GM21526 (cell line): ENCODE data around the gene NKAPL.

Source experiments
- ATAC-seq: cut with Tn5 transposase; IDR thresholded peaks from one replicate; pipeline ENCODE4 v1.9.1; 2021; ENCODE audit warnings: moderate library complexity; ENCODE audit not compliant: unreplicated experiment, low FRiP score

The NKAPL gene

DNA sequence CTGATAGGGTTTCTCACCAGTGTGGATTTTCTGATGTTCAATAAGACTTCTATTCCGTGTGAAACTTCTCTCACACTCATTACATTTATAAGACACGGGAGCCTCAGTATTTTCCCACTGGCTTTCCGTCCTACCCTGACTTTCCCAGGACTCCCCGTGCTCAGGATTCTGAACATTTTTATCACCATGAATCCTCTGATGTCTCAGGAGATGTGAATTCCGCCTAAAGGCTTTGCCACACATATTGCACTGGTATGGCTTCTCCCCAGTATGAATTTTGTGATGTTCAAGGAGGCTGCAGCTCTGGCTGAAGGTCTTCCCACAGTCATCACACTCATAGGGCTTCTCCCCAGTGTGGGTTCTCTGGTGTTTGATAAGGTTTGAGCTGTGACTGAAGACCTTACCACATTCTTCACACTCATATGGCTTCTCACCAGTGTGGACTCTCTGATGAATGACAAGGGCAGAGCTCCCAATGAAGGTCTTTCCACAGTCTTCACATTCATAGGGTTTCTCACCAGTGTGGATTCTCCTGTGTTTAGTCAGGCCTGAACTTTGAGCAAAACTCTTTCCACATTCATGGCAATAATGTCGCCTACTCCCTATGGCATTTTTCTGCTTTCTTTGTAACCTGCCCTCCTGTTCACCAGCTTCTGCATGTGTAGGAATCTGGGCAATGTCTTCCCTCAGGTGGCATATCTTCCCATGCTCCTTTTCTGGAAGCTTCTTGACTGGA is 13.7 kb upstream of the NKAPL start:
- ATAC-seq = no peak

DNA sequence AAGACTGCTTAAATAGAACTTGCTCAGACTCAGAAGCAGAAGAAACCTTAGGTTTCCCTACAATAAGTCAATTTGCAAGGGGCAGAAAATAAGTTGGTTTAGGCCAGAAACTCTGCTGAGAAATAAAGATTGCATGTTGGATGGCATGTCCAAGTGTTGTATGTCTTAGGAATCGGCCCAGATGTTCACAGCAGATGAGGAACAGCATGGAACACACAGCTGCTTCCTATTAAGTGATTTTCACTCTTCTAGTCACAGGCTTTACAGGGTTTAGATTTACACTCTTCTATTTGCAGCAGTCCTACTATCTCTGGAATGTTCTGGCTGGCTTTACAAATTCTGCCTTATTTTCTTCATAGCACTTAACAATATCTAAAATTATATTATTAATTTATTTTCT is 10.2 kb upstream of the NKAPL start:
- ATAC-seq = no peak

DNA sequence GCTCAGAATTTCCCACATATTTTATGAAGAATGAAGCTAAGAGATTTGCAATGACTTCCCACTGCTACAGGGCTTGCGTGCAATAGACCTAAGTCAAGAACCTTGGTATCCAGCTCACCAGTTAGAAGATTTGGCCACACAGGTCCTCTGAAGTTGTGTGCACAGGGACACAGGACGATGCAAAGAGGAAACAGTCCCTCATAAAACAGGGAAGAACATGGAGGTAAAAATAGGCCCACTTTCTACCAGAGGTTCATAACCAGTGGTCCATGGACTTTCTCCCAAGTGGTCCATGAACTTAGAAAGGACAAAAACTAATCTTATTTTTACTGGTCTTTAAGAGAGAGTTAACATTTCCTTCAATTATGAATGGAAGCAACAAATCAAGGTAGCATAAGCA is 8.3 kb upstream of the NKAPL start:
- ATAC-seq = no peak

DNA sequence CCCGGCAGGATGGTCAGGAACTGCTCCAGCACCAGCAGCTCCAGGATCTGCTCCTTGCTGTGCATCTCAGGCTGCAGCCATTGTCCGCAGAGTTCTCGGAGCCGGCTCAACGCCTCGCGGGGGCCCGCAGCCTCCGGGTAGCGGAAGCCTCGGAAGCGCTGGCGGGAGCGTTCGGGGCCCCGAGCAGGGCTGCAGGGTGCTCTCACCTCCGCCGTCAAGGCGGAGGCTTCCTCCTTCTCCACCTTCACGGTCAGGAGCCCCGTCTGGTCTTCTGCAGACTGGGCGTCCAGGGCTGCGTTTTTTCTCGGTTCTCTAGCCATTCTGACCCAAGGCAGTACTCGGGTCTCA is 7.5 kb upstream of the NKAPL start:
- peak; percentile 45 for ATAC-seq

DNA sequence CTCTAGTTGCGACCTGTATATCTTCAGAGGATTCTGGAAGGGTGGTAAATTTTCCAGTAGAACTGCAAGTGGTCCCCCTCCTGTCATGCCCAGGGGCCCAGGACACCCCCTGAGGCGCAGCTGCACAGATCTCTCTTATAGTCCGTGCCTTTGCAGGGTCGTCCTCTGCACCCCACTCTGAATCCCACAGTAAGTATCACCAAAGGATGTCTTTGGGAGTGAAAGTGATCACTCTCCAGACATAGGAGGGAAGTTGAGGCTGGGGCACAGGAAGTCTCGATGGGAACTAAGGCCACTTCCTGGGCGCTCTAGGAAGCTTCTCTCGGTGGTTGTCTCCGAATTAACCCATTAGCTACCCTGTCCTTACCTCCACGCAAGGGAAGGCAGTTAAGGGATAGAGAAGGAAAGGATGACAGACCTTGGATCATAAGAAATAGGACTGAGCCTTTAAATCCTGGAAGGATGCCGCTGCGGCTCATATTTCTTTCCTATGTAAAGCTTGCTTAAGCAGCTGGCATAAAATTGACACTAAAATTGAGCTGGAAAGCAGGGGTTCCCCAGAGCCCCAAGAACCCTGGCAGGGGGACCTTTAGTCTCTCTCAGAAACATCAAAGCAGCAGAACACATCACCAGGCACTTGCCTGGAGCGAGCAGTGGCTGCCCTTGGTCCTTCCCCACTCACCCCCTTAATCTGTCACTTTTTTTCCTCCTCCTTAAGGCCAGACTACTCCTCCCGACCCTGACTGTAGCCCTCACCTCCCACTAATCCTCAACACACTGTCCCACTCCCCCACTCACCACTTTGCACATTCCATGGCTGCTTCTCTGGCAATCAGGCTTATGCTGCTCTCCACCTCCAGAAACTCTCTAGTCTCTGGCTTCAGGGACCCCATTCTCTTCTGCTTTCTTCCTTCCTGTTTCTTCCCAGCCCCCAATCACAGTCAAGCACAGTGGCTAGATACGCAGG is 6.8 kb upstream of the NKAPL start, which contains the start of gene ZKSCAN4:
Gene ZKSCAN4 (minus strand): TSS at position 261 of the 967 bp plus-strand sequence. CDS start 289 bp downstream, outside the sequence.
- peak; percentile 67 for ATAC-seq

DNA sequence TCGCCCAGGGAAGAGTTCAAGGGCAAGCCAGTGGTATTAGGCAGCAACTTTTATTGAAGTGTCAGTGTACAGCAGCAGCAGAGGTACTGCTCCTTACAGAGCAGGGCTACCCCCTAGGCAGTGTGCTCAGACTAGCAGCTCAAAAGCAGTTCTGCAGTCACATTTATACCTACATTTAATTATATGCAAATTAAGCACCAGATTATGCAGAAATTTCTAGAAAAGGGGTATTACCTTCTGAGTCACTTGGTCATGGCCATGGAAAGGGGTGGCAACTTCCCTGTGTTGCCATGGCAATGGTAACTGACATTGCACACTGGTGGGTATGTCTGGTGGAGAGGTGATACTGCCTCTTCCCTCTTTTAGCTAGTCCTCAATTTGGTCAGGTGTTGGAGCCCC is 5.0 kb upstream of the NKAPL start:
- ATAC-seq = no peak

DNA sequence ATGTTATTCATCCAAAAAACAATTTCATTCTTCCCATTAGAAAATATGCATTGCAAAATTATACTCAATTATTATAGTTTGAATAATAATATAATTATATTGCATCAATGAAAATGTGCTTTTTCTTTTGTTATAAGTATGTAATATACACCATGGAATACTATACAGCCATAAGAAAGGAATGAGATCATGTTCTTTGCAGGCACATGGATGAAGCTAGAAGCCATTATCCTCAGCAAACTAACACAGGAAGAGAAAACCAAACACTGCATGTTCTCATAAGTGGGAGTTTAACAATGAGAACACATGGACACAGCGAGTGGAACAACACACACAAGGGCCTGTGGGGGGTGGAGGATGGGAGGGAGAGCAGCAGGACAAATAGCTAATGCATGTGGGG is 2.1 kb upstream of the NKAPL start:
- no peak for ATAC-seq

DNA sequence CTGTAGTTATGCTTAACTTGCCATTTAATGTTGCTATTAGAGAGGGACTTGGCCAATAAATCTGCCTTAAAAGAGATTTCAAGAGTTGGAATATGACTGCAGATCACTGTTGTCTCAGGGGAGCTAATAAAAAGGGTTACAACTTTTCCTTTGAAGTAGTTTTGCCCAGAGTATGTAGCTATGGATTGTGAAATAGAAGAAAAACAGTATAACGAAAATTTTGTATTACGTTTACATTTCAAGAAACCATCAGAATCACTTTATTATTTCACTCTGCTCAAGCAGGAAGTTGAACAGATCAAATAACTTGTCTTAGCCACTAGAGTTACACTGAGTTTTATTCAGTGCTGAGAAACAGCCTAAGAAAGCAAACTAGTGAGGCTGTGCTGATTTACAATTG is 4.8 kb downstream of the NKAPL start:
- ATAC-seq = no peak

DNA sequence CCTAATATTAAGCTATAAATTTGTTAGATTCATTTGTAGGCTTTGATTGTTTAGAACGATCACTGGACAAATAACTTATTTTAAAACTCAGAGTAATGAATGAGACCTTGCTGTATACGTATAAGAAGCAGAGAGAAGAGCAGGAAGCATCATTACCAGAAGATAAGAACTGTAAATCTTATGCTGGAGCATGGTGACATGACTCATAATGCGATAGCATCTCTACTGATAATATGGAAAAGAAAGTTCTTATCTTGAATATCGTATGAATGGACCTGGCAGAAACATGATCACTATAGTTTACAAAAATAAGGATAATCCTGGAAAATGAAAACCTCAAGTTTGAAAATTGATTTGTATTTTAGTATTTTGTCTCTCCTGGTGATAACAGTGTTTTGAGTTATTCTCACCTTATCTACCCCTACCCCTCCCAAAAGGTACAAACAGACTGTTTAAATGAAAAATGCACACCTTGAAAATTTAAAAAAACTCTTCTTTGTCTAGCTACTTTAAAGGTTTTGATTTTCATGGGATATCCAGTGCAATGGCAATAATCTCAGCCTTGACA is 5.8 kb downstream of the NKAPL start:
- no peak for ATAC-seq

DNA sequence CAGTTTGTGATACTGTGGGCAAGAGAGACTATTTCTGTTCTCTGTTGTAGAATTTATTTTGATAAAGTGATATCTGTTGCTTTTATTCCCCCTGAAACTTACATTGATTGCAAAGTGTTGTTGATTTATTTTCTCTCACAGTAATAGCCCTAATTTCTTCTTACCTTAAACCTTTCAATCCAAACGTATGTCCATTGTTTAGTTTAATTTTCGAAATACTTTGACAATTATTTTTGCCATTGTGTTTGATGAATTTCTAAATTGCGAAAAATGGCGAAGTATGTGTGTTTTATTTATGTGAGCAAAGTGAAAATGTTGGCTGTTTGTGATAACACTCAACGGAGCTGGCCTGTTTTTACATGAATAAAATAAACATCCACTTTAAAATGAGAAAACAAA is 7.5 kb downstream of the NKAPL start:
- no peak for ATAC-seq

DNA sequence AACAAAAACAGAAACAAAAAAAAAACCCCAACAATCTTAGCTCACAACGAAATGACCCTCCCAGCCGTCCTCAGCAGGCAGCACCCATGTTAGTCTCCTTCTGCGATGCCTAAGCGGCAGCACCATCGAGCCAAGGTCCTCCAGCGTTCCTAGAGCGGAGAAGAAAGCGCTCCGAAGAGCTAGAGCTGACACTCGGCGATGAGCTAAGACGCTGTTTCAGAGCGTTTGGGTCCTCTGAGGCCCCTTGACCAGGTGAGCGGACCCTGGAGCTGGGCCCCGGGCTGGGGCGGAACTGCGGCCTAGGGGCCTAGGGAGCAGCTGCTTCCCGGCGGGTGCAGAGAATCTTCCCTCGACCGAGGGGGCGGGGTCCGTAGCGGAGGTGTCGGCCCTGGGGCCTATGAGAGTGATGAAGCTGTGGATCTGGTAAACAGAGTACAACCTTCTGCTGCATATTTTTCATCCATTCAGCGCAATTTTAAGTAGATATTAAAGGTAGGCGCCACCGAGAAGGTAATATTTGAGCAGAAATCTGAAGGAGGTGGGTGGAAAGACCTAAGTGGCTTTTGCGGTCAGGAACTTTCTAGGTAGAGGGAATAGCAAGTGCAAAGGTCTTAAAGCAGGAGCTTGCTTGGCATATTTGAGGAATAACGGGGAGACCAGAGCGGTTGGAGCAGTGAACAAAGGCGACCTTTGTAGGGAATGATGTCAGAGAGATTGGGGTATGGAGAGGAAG is 8.0 kb downstream of the NKAPL start, which contains the start of gene ZSCAN26:
Gene ZSCAN26 (plus strand): TSS at position 182 of the 733 bp plus-strand sequence. CDS start 4,777 bp downstream, outside the sequence.
- peak; percentile 86 for ATAC-seq

DNA sequence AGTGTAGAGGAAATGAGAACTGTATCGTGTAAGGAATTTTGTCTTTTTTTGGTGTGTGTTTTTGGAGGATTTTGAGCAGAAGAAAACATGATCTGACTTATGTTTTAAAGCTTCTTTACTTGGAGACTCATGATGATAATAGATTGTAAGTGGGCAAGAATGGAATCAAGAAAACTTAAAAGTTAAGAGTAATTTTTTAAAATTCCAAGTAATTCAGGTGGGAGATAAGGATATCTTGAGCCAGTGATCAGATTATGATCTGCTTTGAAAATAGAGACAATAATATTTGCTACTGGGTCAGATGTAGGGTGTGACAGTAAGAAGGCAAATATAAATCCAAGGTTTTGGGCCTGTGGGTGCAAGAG is 8.6 kb downstream of the NKAPL start:
- no peak for ATAC-seq

DNA sequence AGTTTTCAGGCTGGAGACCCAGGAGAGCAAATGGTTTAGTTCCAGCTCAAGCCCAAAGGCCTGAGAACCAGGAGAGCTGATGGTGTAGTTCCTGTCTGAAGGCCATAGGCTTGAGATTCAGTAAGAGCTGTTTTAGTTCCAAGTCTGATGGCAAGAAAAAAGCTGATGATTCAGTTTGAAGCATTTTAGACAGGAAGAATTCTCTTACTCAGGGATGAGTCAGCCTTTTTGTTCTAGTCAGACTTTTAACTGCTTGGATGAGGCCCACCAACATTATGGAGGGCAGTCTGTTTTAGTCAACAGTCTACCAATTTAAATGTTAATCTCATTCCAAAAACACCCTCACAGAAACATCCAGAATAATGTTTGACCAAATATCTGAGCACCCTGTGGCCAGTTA is 10.4 kb downstream of the NKAPL start:
- no peak for ATAC-seq

DNA sequence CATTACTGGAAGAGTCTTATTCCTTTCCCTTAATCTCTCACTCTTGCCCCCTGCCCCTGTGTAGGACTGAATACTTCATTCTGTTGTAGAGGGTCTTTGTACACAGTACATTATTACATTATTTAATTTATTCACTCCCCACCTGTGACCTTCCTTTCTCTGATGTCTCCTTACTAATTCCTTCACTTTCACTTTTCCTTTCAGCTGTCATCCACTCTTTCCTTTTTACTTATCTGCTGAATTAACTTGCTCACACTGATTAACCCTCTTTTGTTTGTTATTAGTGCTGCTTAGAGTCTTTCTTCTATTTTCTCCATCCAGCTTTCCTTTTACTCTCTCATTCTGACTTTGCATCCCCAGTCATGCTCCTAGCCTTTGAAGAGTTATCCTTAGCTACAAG is 15.8 kb downstream of the NKAPL start:
- ATAC-seq = no peak

DNA sequence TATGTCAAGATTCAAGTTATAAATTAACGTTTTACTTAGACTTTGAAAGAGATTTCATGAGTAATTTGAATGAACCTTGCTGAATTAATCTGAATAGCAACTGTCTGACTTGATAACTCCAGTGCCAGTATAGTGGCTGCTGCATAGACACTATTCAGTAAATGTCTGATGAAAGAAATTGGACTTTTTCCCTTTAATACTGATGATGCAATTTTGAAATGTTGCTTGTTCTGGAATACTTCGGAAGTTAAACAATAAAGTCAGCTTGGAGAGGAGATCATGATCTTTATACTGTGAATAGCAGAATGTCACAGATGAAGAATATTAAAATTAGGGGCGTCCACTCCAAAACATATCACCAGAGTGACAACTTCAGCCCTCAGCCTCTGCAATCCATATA is 18.6 kb downstream of the NKAPL start:
- ATAC-seq = no peak

DNA sequence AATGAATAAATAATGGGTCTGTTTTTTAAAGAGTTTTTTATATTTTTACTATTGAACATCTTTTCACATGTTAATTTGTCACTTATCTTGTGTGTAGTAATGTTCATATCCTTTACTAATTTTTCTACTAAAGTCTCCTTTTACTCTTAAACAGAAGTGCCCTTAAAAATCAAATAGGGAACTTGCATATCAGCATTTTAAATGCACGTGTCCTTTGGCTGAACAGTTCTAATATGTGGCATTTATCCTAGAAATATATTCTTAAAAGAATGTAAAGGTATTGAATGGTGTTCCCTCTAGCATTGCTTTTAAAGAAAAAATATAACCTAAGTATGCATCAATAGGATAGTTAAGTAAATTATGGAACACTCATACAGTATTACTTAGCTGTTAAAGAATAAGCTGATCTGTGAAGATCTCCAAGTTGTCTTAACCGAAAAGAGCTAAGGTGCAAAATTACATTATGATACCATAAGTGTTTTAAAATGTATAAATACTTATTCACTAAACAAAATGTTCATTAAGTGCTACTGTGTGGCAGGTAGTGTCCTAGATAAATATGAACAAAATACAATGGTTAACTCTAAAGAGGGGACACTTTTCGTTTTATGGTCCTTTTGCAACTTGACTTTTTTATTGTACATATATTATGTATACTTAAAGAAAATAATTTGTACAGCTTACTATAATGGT is 21.6 kb downstream of the NKAPL start:
- no peak for ATAC-seq

DNA sequence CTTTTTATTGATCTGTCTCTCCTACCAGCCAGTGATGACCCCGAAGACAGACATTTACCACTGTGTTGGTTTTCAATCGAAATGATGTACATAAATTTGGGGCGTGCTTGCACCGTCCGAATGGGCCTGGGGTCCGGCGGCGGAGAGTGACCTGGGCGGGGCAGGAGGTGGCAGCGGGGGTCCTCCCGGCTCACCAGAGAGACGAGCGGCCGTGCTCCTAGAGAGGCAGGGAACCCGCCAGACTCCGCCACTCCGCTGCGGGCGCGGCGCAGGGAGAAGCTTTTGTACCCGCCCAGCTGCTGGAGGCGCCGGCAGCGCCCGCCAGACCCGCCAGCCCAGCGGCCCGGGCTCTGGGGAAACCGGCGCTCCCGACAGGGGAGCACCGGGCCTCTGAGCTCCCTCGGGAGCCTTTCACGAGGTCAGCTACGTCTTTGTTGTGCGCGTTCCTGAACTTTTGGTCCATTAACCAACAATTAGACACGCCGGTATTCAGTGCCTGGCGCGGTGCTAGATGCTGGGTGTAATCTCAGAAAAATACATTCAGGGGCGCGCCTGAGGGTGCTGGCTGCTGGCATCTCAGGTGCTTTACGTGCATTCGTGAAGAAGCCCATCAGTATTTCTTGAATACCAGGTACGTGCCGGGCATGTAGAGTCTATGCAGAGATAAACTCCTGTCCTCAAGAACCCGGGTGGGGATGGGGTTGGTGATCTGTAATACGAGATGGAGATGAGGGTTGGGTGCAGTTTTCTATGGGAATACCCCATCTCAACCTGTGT is 22.4 kb downstream of the NKAPL start, which contains the start of gene PGBD1:
Gene PGBD1 (plus strand): TSS at position 285 of the 777 bp plus-strand sequence. CDS start 2,242 bp downstream, outside the sequence.
- peak; percentile 84 for ATAC-seq

DNA sequence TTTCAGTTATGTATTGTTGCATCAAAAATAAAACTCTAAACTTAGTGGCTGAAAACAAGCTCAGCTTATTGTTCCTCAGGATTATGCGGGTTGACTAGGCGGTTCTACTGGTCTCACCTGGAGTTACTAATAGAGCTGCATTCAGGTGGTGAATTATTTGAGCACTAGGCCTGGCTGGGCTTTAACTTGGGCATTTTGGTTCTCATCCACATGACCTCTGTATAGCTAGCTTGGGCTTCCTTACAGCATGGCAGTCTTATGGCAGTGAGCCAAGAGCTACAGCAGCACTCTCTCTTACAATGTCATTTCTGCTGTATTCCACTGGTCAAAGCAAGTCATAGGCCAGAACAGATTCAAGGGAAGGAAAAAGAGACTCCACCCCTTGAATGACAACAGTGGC is 23.8 kb downstream of the NKAPL start:
- no peak for ATAC-seq

DNA sequence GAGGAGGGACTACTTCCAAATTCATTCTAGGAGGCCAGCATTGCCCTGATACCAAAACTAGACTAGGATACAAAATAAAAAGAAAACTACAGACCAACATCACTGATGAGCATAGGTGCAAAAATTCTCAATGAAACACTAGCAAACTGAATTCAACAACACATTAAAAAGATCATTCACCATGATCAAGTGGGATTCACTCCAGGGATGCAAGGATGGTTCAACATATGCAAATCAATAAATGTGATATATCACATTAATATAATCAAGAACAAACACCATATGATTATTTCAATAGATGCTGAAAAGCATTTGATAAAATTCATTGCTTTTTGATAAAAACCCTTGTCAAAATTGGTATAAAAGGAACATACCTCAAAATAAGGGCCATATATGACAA is 32.5 kb downstream of the NKAPL start:
- ATAC-seq = no peak
